ENCODE measurements around the gene HPCAL1.
"Not testable (repeated sequence)": the region's sequence is repeated elsewhere in the genome, so short reads cannot be mapped to it uniquely, and the experiment has no call there.

HPCAL1 gene

DNA sequence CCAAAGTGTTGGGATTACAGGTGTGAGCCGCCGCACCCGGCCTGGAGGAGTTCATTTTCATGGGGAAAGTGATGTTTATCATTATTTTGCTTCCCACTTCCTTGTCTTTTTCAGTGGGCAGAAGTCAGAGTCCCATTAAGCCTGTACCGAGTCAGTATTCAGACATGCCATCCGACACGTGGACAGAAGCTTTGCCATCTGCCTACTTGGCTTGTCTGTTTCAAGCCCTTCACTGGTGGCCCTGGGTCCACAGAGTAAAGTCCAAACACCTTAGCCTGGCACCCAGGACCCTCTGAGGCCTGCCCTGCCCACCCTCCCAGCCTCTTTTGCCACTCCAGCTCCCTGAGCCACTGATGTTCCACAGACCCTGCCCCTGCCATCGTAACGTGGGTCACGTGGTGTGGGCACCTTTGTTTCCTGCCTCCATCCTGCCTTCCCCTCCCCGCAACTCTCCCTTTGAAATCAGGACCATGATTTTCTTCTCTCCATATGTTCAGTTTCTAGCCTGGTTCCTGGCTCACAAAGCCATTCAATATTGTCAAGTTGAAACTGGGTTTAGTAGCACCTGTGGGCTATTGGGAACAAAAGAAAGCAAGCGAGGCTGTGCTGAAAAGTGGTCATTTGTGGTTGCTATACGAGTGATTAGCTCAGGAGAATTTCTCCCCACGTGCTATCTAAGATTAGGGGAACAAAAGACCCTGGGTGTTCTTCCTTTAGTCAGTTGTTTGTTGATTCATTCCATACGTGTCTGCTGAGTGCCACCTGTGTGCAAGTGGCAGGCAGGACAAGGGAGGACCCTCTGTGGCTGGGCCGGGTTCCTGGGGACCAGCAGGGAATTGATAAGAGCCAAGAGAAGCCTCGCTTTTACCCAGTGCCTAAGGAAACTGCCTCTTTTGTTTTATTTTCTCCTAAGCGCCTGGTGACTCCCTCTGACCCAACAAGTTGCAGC is 150.5 kb downstream of the HPCAL1 start:
- Histone ChIP-seq H3K27ac (peak overlapping the region in 3 of 11 experiments; percentile 8 to 32 (median 12); a peak in 2 of 22 replicates), H3K4me1 (peaks cover 0 to 57% (median 51%) of the 10 kb centered on the region in 10 experiments; a peak in 17 of 20 replicates), H3K9ac (peak overlapping the region in 5 of 11 experiments; percentile 1 to 60 (median 7); a peak in 6 of 22 replicates), H3K4me2 (peak overlapping the region in 8 of 11 experiments; percentile 39 to 76 (median 60); a peak in 16 of 22 replicates), H3K9me3 (replicated peaks in 1 of 11) (peaks cover 0 to 14% (median 7%) of the 10 kb centered on the region in 11 experiments; a peak in 10 of 22 replicates), H4K20me1 (no peaks in the 10 kb centered on the region; a peak in 1 of 22 replicates), H3K36me3 (peaks cover 0 to 4% (median 0%) of the 10 kb centered on the region in 11 experiments; a peak in 1 of 22 replicates), H3K4me3 (no peak overlapping the region), H3K27me3 (no peaks in the 10 kb centered on the region)
- no peak for TF ChIP-seq Cebpa-rat (IDR thresholded peaks at IDR 0.05)

- H3K4me1 ChIP-seq = peaks cover 0 to 54% (median 47%) of the 10 kb centered on the region in 10 experiments; a peak in 17 of 20 replicates
- peak overlapping the region in 9 of 11 experiments; percentile 0 to 60 (median 18); a peak in 9 of 22 replicates for H3K9ac ChIP-seq
- H3K27ac ChIP-seq = peak overlapping the region in 2 of 11 experiments; percentile 8 to 12; a peak in 2 of 22 replicates
- peaks cover 0 to 14% (median 7%) of the 10 kb centered on the region in 11 experiments; a peak in 10 of 22 replicates for H3K9me3 ChIP-seq (replicated peaks in 1 of 11)
- H4K20me1 ChIP-seq = no peaks in the 10 kb centered on the region; a peak in 1 of 22 replicates
- H3K4me2 ChIP-seq = peak overlapping the region in 8 of 11 experiments; percentile 39 to 76 (median 60); a peak in 17 of 22 replicates
- no peaks in the 10 kb centered on the region for H3K27me3 ChIP-seq
- peaks cover 0 to 4% (median 0%) of the 10 kb centered on the region in 11 experiments; a peak in 1 of 22 replicates for H3K36me3 ChIP-seq
- no peak overlapping the region for H3K4me3 ChIP-seq
- TF ChIP-seq Cebpa-rat (IDR thresholded peaks at IDR 0.05) = no peak
These were observed 151.2 kb downstream of the HPCAL1 start for GRCh38 chr2:10453905-10454298.

DNA sequence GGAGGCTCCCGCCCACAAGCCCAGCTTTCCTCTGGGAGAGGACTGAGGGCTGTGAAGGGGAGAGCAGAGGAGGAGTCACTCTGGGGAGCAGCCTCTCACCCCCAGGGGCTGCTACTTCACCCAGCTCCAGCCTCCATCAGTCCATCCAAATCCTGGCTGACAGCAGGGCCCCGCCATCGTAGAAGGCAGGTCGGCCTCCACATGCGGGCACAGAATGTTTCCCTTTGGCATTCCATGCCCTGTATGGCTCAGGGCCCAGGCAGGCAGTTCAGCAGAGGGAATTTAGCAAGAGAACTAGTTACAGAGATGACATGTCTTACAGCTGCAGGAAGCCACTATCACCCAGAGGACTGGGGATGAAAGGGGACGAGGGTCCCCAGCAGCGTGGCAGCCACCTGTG is 151.8 kb downstream of the HPCAL1 start:
- peak overlapping the region in 8 of 11 experiments; percentile 39 to 76 (median 60); a peak in 16 of 22 replicates for H3K4me2 ChIP-seq
- H3K27ac ChIP-seq = peak overlapping the region in 2 of 11 experiments; percentile 12 to 14; a peak in 3 of 22 replicates
- no peaks in the 10 kb centered on the region; a peak in 1 of 22 replicates for H4K20me1 ChIP-seq
- H3K36me3 ChIP-seq = peaks cover 0 to 4% (median 0%) of the 10 kb centered on the region in 11 experiments; a peak in 1 of 22 replicates
- peaks cover 0 to 14% (median 7%) of the 10 kb centered on the region in 11 experiments; a peak in 10 of 22 replicates for H3K9me3 ChIP-seq (replicated peaks in 1 of 11)
- peak overlapping the region in 9 of 11 experiments; percentile 0 to 60 (median 18); a peak in 8 of 22 replicates for H3K9ac ChIP-seq
- no peak overlapping the region for H3K4me3 ChIP-seq
- TF ChIP-seq Cebpa-rat (IDR thresholded peaks at IDR 0.05) = no peak
- H3K27me3 ChIP-seq = no peaks in the 10 kb centered on the region
- H3K4me1 ChIP-seq = peaks cover 0 to 49% (median 42%) of the 10 kb centered on the region in 10 experiments; a peak in 17 of 20 replicates

- not testable (repeated sequence) for H4K20me1 ChIP-seq; H3K36me3 ChIP-seq; H3K27ac ChIP-seq; H3K4me3 ChIP-seq; H3K27me3 ChIP-seq; H3K9ac ChIP-seq; H3K9me3 ChIP-seq (replicated peaks in 1 of 11); H3K4me2 ChIP-seq
- H3K4me1 ChIP-seq = peaks cover 0 to 38% (median 30%) of the 10 kb centered on the region in 10 experiments; a peak in 17 of 20 replicates
These were observed 154.5 kb downstream of the HPCAL1 start for GRCh38 chr2:10457195-10457594.

DNA sequence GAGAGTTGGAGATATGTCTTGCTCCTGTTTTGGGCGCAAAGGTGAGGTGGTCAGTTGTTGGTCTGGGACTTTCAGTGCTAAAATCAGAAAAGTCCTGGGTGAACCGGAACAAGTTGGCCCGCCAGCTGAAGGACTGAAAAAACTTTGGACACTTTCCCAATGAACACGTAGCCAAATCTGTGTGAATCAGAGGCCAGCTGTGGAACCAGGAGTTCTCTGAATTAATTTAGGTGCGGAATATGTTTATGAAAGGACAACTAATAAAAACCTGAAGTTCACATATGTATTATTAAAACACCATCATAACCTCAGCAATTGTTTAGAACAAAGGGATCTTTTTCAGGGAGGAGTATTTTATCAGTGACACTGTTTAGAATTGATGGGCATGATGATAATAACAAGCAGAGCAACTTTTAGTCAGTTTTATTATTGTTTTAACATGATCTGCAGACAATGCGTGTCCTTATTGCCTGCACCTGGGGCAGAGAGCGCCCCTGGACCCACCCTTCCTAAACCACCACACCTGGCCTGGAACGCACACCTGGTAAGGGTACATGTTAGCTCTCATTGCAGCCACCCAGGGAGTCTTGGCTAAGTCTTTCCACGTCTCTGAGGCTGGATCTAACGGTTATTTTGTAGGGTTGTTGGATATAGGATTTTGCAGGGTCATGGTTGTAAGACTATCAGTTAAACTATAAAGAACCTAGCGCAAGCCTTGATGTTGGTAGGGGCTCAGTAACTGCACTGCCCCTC is 155.3 kb downstream of the HPCAL1 start:
- no peaks in the 10 kb centered on the region for H3K9me3 ChIP-seq (replicated peaks in 1 of 11)
- no peak overlapping the region for H3K27ac ChIP-seq
- no peak overlapping the region for H3K4me3 ChIP-seq

DNA sequence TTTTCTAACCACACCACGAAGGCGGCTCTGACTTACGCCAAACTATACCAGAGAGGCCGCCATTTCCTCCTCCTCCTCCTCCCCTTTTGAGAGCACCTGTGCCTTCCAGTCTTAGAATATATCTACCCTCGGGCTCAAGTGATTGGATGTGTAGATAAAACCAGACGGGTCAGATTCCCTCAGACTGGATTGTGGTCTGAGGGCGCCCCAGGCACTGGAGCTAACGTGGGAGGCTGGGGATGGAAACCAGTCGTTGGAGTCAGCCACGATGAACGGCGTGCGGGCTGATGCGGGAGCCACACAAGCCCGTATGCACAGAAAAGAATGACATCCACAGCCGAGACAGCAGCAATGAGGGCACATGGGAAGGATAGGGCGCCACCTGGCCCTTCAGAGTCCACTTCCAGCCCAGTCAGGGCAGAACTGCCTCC is 157.7 kb downstream of the HPCAL1 start:
- Histone ChIP-seq H3K27me3 (no peaks in the 10 kb centered on the region), H3K9me3 (replicated peaks in 1 of 11) (no peaks in the 10 kb centered on the region), H3K9ac (no peak overlapping the region), H4K20me1 (no peaks in the 10 kb centered on the region), H3K4me2 (peak overlapping the region in 1 of 11 experiments; percentile 7; a peak in 1 of 22 replicates), H3K27ac (no peak overlapping the region), H3K4me3 (no peak overlapping the region), H3K4me1 (peaks cover 0 to 9% (median 0%) of the 10 kb centered on the region in 10 experiments; a peak in 1 of 20 replicates), H3K36me3 (no peaks in the 10 kb centered on the region)
- no peak for TF ChIP-seq Cebpa-rat (IDR thresholded peaks at IDR 0.05)

More for the DNA sequence above, 155.3 kb downstream of the HPCAL1 start:
- Histone ChIP-seq H3K36me3 (no peaks in the 10 kb centered on the region), H3K4me1 (peaks cover 0 to 30% (median 21%) of the 10 kb centered on the region in 10 experiments; a peak in 17 of 20 replicates), H3K4me2 (no peak overlapping the region), H3K27me3 (no peaks in the 10 kb centered on the region), H3K9ac (no peak overlapping the region), H4K20me1 (no peaks in the 10 kb centered on the region)
- no peak for TF ChIP-seq Cebpa-rat (IDR thresholded peaks at IDR 0.05)

- H3K4me3 ChIP-seq = no peak overlapping the region
- no peak overlapping the region for H3K9ac ChIP-seq
- TF ChIP-seq Cebpa-rat (IDR thresholded peaks at IDR 0.05) = no peak
- H3K27ac ChIP-seq = no peak overlapping the region
- peaks cover 0 to 7% (median 0%) of the 10 kb centered on the region in 10 experiments; a peak in 1 of 20 replicates for H3K4me1 ChIP-seq
- no peaks in the 10 kb centered on the region for H3K27me3 ChIP-seq
- no peak overlapping the region for H3K4me2 ChIP-seq
- H3K36me3 ChIP-seq = no peaks in the 10 kb centered on the region
- no peaks in the 10 kb centered on the region for H3K9me3 ChIP-seq (replicated peaks in 1 of 11)
- H4K20me1 ChIP-seq = no peaks in the 10 kb centered on the region
These were observed 159.7 kb downstream of the HPCAL1 start for GRCh38 chr2:10462178-10463083.

DNA sequence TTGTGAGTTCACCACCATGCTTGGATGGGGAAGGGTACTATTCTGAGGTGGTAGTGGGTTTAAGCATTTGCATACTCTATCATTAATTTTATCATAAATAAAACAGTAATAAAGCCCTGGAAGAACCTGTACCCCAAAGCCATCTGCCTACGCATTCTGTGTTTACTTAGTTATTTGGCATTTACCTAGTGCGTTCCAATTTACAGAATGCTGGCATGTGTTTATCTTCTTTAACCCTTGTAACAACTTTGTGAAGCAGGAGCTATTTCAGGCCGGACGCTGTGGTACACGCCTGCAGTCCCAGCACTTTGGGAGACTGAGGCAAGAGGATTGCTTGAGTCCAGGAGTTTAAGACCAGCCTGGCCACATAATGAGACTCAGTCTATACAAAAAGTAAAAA is 163.2 kb downstream of the HPCAL1 start:
- Histone ChIP-seq H3K27ac (no peak overlapping the region), H3K4me3 (no peak overlapping the region), H3K9ac (no peak overlapping the region), H3K4me1 (peaks cover 0 to 7% (median 0%) of the 10 kb centered on the region in 10 experiments; a peak in 1 of 20 replicates), H3K27me3 (no peaks in the 10 kb centered on the region), H4K20me1 (no peaks in the 10 kb centered on the region), H3K9me3 (replicated peaks in 1 of 11) (no peaks in the 10 kb centered on the region), H3K4me2 (no peak overlapping the region), H3K36me3 (no peaks in the 10 kb centered on the region)
- no peak for TF ChIP-seq Cebpa-rat (IDR thresholded peaks at IDR 0.05)

Data from BLaER1 treated with 17β-estradiol and CSF1 and Interleukin-3, amounts not matched to agents 10 nM and 100 nM (cell line).